Lung (tissue), 12 donors: Measurements from ENCODE around the gene ANKS1A. TPM values are rescaled to one million over a fixed set of nuclear protein-coding genes. Genes with fewer than 3 reads are reported as not detected.

ENCODE experiments used
- ATAC-seq: fragments of 200-7000 bp; cut with Tn5 transposase; one replicate; pipeline ENCODE4 v1.9.1; 2020; ENCODE audit warnings: moderate number of reproducible peaks; ENCODE audit not compliant: insufficient read depth, low FRiP score
- DNase-seq, 3 donors: peaks; one replicate each; pipeline ENCODE4 v3.0.0-alpha.2; 2013 to 2017
- H3K27ac ChIP-seq, 2 donors: one replicate each; pipeline ENCODE4 v1.5.1; 2013; ENCODE audit warnings: mild to moderate bottlenecking in 2 of 2, moderate library complexity in 2 of 2, control low read depth in 1 of 2, inconsistent platforms in 1 of 2, low read depth in 1 of 2, low read length in 1 of 2
- H3K27me3 ChIP-seq, 3 donors: one replicate each; pipeline ENCODE4 v1.5.1; 2013; ENCODE audit warnings: low read length in 2 of 3; ENCODE audit not compliant: control insufficient read depth in 3 of 3, insufficient read depth in 3 of 3
- H3K36me3 ChIP-seq, 4 donors: one replicate each; pipeline ENCODE4 v1.5.1; 2013; ENCODE audit warnings: low read length in 4 of 4, mild to moderate bottlenecking in 1 of 4, moderate library complexity in 1 of 4; ENCODE audit not compliant: control insufficient read depth in 4 of 4, insufficient read depth in 4 of 4
- H3K4me1 ChIP-seq, 5 donors: one replicate each; pipeline ENCODE4 v1.5.1; 2013; ENCODE audit warnings: low read length in 5 of 5, mild to moderate bottlenecking in 2 of 5, moderate library complexity in 1 of 5; ENCODE audit not compliant: control insufficient read depth in 5 of 5, insufficient read depth in 5 of 5
- H3K4me3 ChIP-seq: one replicate; pipeline ENCODE4 v1.5.1; 2013; ENCODE audit warnings: mild to moderate bottlenecking, control low read depth, moderate library complexity
- H3K9ac ChIP-seq, 2 donors: one replicate each; pipeline ENCODE4 v1.5.1; 2013; ENCODE audit warnings: low read length in 2 of 2, control low read depth in 1 of 2; ENCODE audit not compliant: insufficient read depth in 1 of 2
- H3K9me3 ChIP-seq, 4 donors: one replicate each; pipeline ENCODE4 v1.5.1; 2013; ENCODE audit warnings: low read length in 3 of 4, mild to moderate bottlenecking in 1 of 4, moderate library complexity in 1 of 4; ENCODE audit not compliant: control insufficient read depth in 4 of 4, insufficient read depth in 3 of 4
- WGBS, 2 donors: extraction: QIAGEN DNeasy Blood & Tissue Kit; methylation state at CpG; one replicate each; pipeline ENCODE4 v1.1.7; 2013; 5-methylcytosine and 5-hydroxymethylcytosine counted together
- polyA plus RNA-seq, 2 donors: library from polyadenylated mRNA; stranded (reverse); fragments of 200-250 nt; gene quantifications; one replicate each; pipeline ENCODE4 v1.2.1, GENCODE V29; 2013
- total RNA-seq, 2 donors: library from RNA; depleted of rRNA in 1 of 2; stranded (reverse); fragments of >200 nt in 1 of 2; gene quantifications; one replicate each; pipeline ENCODE4 v1.2.1, GENCODE V29; 2014 to 2021
- TF ChIP-seq, protein P1 (sequence below): IDR thresholded peaks from 2 replicates; pipeline ENCODE4 v1.5.1; 2012; ENCODE audit warnings: mild to moderate bottlenecking; ENCODE audit errors: control extremely low read depth, extremely low read depth
- donor health status: control.
- donor health status: control.
- donor health status: Bipolar disorder and iron deficiency.
- donor health status: healthy.
- donor health status: DM: yes; HTN: yes; CAD: no.

The ANKS1A gene
- total and polyA plus RNA-seq, 4 donors: 10.4 to 40.6 (median 24.3) TPM

DNA sequence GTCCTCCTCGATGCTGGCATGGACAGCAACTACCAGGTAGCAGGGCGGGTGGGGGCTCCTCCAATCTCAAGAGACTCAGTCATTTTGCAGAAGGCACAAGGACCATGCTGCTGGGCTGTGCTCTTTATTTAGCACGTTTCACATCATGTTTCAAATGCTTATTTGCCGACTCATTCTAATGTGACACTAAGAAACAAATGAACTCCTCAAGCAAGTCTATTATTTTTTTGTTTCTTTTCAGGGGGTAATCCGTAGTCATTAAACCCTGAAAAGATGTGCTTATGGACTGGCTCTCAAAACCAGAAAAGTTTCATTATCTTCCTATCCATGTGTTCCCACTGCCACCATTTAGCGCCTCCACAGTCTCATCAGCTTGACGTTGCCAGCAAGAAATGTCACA lies 92.9 kb downstream of the ANKS1A start:
- H3K4me1 ChIP-seq: peaks cover 0 to 3% (median 0%) of the 10 kb centered on the region in 5 donors
- no peak overlapping the region for H3K9ac ChIP-seq
- H3K27me3 ChIP-seq: no peaks in the 10 kb centered on the region
- no peak overlapping the region for H3K4me3 ChIP-seq
- no peaks in the 10 kb centered on the region for H3K9me3 ChIP-seq
- H3K36me3 ChIP-seq: peaks cover 12 to 17% (median 14%) of the 10 kb centered on the region in 4 donors
- DNase-seq (no peak), ATAC-seq (no peak)
- TF ChIP-seq, protein P1, sequence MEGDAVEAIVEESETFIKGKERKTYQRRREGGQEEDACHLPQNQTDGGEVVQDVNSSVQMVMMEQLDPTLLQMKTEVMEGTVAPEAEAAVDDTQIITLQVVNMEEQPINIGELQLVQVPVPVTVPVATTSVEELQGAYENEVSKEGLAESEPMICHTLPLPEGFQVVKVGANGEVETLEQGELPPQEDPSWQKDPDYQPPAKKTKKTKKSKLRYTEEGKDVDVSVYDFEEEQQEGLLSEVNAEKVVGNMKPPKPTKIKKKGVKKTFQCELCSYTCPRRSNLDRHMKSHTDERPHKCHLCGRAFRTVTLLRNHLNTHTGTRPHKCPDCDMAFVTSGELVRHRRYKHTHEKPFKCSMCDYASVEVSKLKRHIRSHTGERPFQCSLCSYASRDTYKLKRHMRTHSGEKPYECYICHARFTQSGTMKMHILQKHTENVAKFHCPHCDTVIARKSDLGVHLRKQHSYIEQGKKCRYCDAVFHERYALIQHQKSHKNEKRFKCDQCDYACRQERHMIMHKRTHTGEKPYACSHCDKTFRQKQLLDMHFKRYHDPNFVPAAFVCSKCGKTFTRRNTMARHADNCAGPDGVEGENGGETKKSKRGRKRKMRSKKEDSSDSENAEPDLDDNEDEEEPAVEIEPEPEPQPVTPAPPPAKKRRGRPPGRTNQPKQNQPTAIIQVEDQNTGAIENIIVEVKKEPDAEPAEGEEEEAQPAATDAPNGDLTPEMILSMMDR: no peak
- no peak overlapping the region for H3K27ac ChIP-seq
- 66 to 71% methylated on average over 7 of the region's 7 CpGs for WGBS, 2 donors

DNA sequence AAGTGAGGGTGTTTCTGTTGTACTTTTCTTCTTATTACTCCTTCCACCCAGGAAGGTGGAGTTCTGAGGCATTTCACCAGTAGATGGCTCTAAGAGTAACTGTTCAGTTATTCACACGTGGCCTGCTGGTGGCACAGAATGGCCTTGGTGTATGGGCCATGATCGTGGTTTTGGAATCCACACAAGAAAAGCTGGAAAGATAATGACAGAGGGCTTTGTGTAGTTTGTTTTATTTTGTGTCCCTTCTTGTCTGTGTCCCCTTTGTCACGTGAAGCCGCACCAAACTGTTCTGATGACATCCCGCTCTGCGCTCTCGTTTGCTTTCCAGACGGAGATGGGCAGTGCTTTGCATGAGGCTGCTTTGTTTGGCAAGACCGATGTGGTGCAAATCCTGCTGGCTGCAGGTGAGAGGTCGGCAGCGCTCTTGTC lies 93.4 kb downstream of the ANKS1A start:
- WGBS, 2 donors: 81 to 87% methylated on average over 11 of the region's 11 CpGs
- H3K4me3 ChIP-seq: no peak overlapping the region
- no peaks in the 10 kb centered on the region for H3K9me3 ChIP-seq
- no peak overlapping the region for H3K27ac ChIP-seq
- ATAC-seq (no peak), DNase-seq (peak in 2 of 3 donors; percentile 18 to 32)
- H3K36me3 ChIP-seq: peaks cover 12 to 17% (median 14%) of the 10 kb centered on the region in 4 donors
- peaks cover 0 to 3% (median 0%) of the 10 kb centered on the region in 5 donors for H3K4me1 ChIP-seq
- H3K27me3 ChIP-seq: no peaks in the 10 kb centered on the region
- TF ChIP-seq, protein P1: no peak
- H3K9ac ChIP-seq: no peak overlapping the region

DNA sequence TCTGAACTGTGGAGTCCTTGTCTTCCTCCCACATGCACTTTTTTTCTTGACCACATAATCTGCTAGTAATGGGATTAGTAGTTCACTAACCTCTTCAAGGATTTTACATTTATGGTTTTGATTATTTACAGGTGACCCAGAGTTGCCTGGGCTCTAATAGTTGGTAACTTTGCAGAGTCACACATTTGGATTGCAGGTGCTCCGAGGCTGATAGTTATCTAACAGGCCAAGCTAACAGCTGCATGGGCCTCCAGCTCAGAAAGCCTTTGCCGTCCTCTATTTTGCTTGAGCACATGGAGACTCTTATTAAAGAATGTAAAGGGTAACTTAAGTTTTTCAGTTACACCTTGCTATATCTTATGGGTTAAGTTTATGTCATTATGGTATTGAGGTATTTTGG lies 95.4 kb downstream of the ANKS1A start:
- Histone ChIP-seq H3K36me3 (peaks cover 12 to 20% (median 15%) of the 10 kb centered on the region in 4 donors), H3K4me3 (no peak overlapping the region), H3K27me3 (no peaks in the 10 kb centered on the region), H3K9ac (no peak overlapping the region), H3K4me1 (peaks cover 0 to 3% (median 0%) of the 10 kb centered on the region in 5 donors), H3K27ac (no peak overlapping the region), H3K9me3 (no peaks in the 10 kb centered on the region)
- ATAC-seq (no peak), DNase-seq (no peak)
- TF ChIP-seq, protein P1: no peak
- 91 to 96% methylated on average over 2 of the region's 2 CpGs for WGBS, 2 donors

DNA sequence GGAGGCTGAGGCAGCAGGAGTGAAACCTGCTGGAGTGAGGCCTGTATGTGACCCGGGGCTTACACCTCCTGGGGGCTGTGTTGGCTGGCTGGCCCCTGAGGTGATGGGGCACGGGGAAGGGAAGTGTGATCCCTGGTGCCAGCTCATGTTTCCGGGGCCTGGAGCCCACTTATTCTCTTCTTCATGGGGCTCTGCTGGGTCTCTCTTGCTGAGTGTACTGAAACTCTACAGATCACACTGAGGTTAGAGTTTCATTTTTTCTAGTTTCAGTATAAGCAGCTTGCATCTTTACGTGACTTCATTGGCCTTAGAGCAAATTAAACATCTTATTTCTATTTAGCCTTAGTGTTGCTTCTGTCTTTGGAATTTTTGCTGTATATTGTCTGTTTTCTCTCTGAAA lies 96.2 kb downstream of the ANKS1A start:
- no peak for ATAC-seq
- 86 to 90% methylated on average over 4 of the region's 4 CpGs for WGBS, 2 donors
- no peak for DNase-seq
- no peaks in the 10 kb centered on the region for H3K27me3 ChIP-seq
- H3K4me3 ChIP-seq: no peak overlapping the region
- no peaks in the 10 kb centered on the region for H3K9me3 ChIP-seq
- no peak overlapping the region for H3K9ac ChIP-seq
- TF ChIP-seq, protein P1: no peak
- peaks cover 12 to 24% (median 15%) of the 10 kb centered on the region in 4 donors for H3K36me3 ChIP-seq
- peaks cover 0 to 3% (median 0%) of the 10 kb centered on the region in 5 donors for H3K4me1 ChIP-seq
- no peak overlapping the region for H3K27ac ChIP-seq
